Neural cell (in vitro differentiated cells): ENCODE measurements around the gene NCKAP5. TPM values are rescaled to one million over a fixed set of nuclear protein-coding genes. Genes with fewer than 3 reads are reported as not detected.

Experiments
- H2AFZ ChIP-seq: fragments of 200-600, 300-800 bp; sonication (generic), shearing (Covaris generic); 2 replicates; pipeline ENCODE4 v1.6.0; 2014; ENCODE audit warnings: low read depth, mild to moderate bottlenecking, antibody characterized with exemption, low read length, moderate library complexity
- H3F3A ChIP-seq: fragments of 200-600 bp; shearing (Covaris generic); 2 replicates; pipeline ENCODE4 v1.6.1; 2016; ENCODE audit warnings: mild to moderate bottlenecking, moderate library complexity, mixed read lengths, antibody characterized with exemption, low read length; ENCODE audit not compliant: insufficient read depth, poor library complexity, severe bottlenecking
- H3K27ac ChIP-seq: fragments of 200-600, 300-800 bp; sonication (generic), shearing (Covaris generic); 2 replicates; pipeline ENCODE4 v1.5.1; 2014; ENCODE audit warnings: mild to moderate bottlenecking, low read length, moderate library complexity
- H3K27me3 ChIP-seq: fragments of 300-800, 200-600 bp; sonication (generic), shearing (Covaris generic); 2 replicates; pipeline ENCODE4 v1.6.0; 2014; ENCODE audit warnings: mild to moderate bottlenecking, low read depth, low read length, moderate library complexity; ENCODE audit not compliant: insufficient read depth
- H3K36me3 ChIP-seq: fragments of 300-800, 200-600 bp; sonication (generic), shearing (Covaris generic); 2 replicates; pipeline ENCODE4 v1.5.1; 2014; ENCODE audit warnings: mild to moderate bottlenecking, antibody characterized with exemption, low read length, moderate library complexity; ENCODE audit not compliant: insufficient read depth
- H3K4me2 ChIP-seq: fragments of 300-800, 200-600 bp; sonication (generic), shearing (Covaris generic); 2 replicates; pipeline ENCODE4 v1.6.0; 2014; ENCODE audit warnings: mild to moderate bottlenecking, low read length
- H3K4me3 ChIP-seq: fragments of 300-800, 200-600 bp; sonication (generic), shearing (Covaris generic); 2 replicates; pipeline ENCODE4 v1.5.1; 2014; ENCODE audit warnings: mild to moderate bottlenecking, low read length, moderate library complexity
- H3K79me2 ChIP-seq: fragments of 200-600 bp; shearing (Covaris generic); replicated peaks from 2 replicates; pipeline ENCODE4 v1.6.0; 2014; ENCODE audit warnings: mild to moderate bottlenecking, low read length, moderate library complexity; ENCODE audit not compliant: insufficient read depth
- H3K9ac ChIP-seq: fragments of 300-800, 200-600 bp; sonication (generic), shearing (Covaris generic); 2 replicates; pipeline ENCODE4 v1.6.1; 2016; ENCODE audit warnings: mild to moderate bottlenecking, low read length, mixed read lengths
- H3K9me2 ChIP-seq: fragments of 200-600 bp; shearing (Covaris generic); 2 replicates; pipeline ENCODE4 v1.6.1; 2016; ENCODE audit warnings: mild to moderate bottlenecking, low read length, mixed read lengths; ENCODE audit not compliant: insufficient read depth
- H3K9me3 ChIP-seq: fragments of 200-600, 300-800 bp; sonication (generic), shearing (Covaris generic); 2 replicates; pipeline ENCODE4 v1.6.1; 2016; ENCODE audit warnings: mild to moderate bottlenecking, mixed run types, low read length, moderate library complexity, mixed read lengths
- H4K20me1 ChIP-seq: fragments of 200-600 bp; shearing (Covaris generic); 2 replicates; pipeline ENCODE4 v1.6.1; 2016; ENCODE audit warnings: mild to moderate bottlenecking, mixed run types; ENCODE audit not compliant: insufficient read depth
- CTCF ChIP-seq: fragments of 450-650 bp; IDR thresholded peaks from 2 replicates; pipeline ENCODE4 v1.5.1; 2014; ENCODE audit warnings: antibody characterized with exemption, mild to moderate bottlenecking, moderate library complexity; ENCODE audit not compliant: poor library complexity, severe bottlenecking
- EP300 ChIP-seq: fragments of 450-650 bp; conservative IDR thresholded peaks from 2 replicates; pipeline ENCODE4 v1.6.1; 2014; ENCODE audit warnings: antibody characterized with exemption, mild to moderate bottlenecking, moderate library complexity; ENCODE audit not compliant: poor library complexity, severe bottlenecking
- EZH2 ChIP-seq: fragments of 200-600, 300-800 bp; shearing (Covaris generic), sonication (generic); IDR thresholded peaks from 2 replicates; pipeline ENCODE4 v1.6.1; 2014; ENCODE audit warnings: antibody characterized with exemption, low read length, borderline replicate concordance, mild to moderate bottlenecking; ENCODE audit not compliant: insufficient read depth, poor library complexity, severe bottlenecking
- MXI1 ChIP-seq: fragments of 450-650 bp; conservative IDR thresholded peaks from 2 replicates; pipeline ENCODE4 v1.6.1; 2014; ENCODE audit warnings: antibody characterized with exemption, mild to moderate bottlenecking; ENCODE audit not compliant: poor library complexity, severe bottlenecking
- POLR2AphosphoS5 ChIP-seq: IDR thresholded peaks from 2 replicates; pipeline ENCODE4 v1.6.1; 2012
- RAD21 ChIP-seq: fragments of 450-650 bp; conservative IDR thresholded peaks from 2 replicates; pipeline ENCODE4 v1.6.1; 2014; ENCODE audit warnings: antibody characterized with exemption, mild to moderate bottlenecking, moderate library complexity
- REST ChIP-seq: IDR thresholded peaks from 2 replicates; pipeline ENCODE4 v1.6.1; 2012; ENCODE audit warnings: borderline replicate concordance
- SMC3 ChIP-seq: fragments of 450-650 bp; conservative IDR thresholded peaks from 2 replicates; pipeline ENCODE4 v1.6.1; 2014; ENCODE audit warnings: antibody characterized with exemption, mild to moderate bottlenecking, moderate library complexity; ENCODE audit not compliant: poor library complexity
- TAF1 ChIP-seq: IDR thresholded peaks from 2 replicates; pipeline ENCODE4 v1.6.1; 2012; ENCODE audit warnings: low read depth
- polyA plus RNA-seq: library from polyadenylated mRNA; depleted of rRNA; stranded (reverse); fragments of >200 nt; gene quantifications from 2 replicates; pipeline ENCODE4 v1.2.3, GENCODE V29; 2014

Gene NCKAP5
- polyA plus RNA-seq, 1 donor from 2014 or later: 2.4 TPM

- no peaks in the 10 kb centered on the region for H3K27me3 ChIP-seq
- H3K27ac ChIP-seq: no peak overlapping the region
- no peak overlapping the region for H3K9ac ChIP-seq
- H3F3A ChIP-seq: no peaks in the 10 kb centered on the region
- H3K4me3 ChIP-seq: no peak overlapping the region
- H2AFZ ChIP-seq: no peak overlapping the region
- TF ChIP-seq CTCF (no peak), REST (no peak), EZH2 (no peak), SMC3 (no peak), MXI1 (no peak), EP300 (no peak), TAF1 (no peak), POLR2AphosphoS5 (no peak), RAD21 (no peak)
- no peaks in the 10 kb centered on the region for H3K9me3 ChIP-seq
- no peaks in the 10 kb centered on the region for H3K79me2 ChIP-seq
- H4K20me1 ChIP-seq: no peaks in the 10 kb centered on the region
- no peak overlapping the region for H3K4me2 ChIP-seq
- H3K9me2 ChIP-seq: no peaks in the 10 kb centered on the region
- H3K36me3 ChIP-seq: no peaks in the 10 kb centered on the region
These were observed 75.4 kb downstream of the NCKAP5 start for GRCh38 chr2:133492719-133493380.

GRCh38 chr2:133490411-133490980, 77.8 kb downstream of the NCKAP5 start:
- H3K4me3 ChIP-seq: no peak overlapping the region
- no peaks in the 10 kb centered on the region for H3F3A ChIP-seq
- no peaks in the 10 kb centered on the region for H4K20me1 ChIP-seq
- H3K27ac ChIP-seq: no peak overlapping the region
- H3K27me3 ChIP-seq: no peaks in the 10 kb centered on the region
- H3K9me3 ChIP-seq: no peaks in the 10 kb centered on the region
- no peak for TF ChIP-seq REST
- no peak for TF ChIP-seq RAD21
- TF ChIP-seq EP300: no peak
- no peak for TF ChIP-seq EZH2
- no peak for TF ChIP-seq POLR2AphosphoS5
- TF ChIP-seq MXI1: no peak
- TF ChIP-seq TAF1: no peak
- TF ChIP-seq CTCF: no peak
- no peak for TF ChIP-seq SMC3
- H3K9me2 ChIP-seq: no peaks in the 10 kb centered on the region
- H2AFZ ChIP-seq: no peak overlapping the region
- no peaks in the 10 kb centered on the region for H3K79me2 ChIP-seq
- H3K36me3 ChIP-seq: no peaks in the 10 kb centered on the region
- no peak overlapping the region for H3K4me2 ChIP-seq
- no peak overlapping the region for H3K9ac ChIP-seq
